ENCODE results near the gene SERPINA3.

GRCh38 chr14:94653321-94653720 lies 41.1 kb downstream of the SERPINA3 start:
- no peak for TF ChIP-seq CTCF (IDR thresholded peaks at IDR 0.05)
- TF ChIP-seq POLR2A (IDR thresholded peaks at IDR 0.05): no peak
